NCI-H187 treated with DMSO at 0.1 percent for 48 hours (cell line): ENCODE data around the gene CDK11A.

Experiments used
- DNase-seq: peaks from one replicate; lab custom pipeline; 2025; lab: John Stamatoyannopoulos, UW

CDK11A gene

GRCh38 chr1:1724035-1724864, at the start of gene CDK11A:
TSS of gene CDK11A (minus strand) at chr1:1724357. CDS start at chr1:1722818, 1,539 bp downstream.
- peak; percentile 73 for DNase-seq

- DNase-seq = no peak
Measured at GRCh38 chr1:1773874-1774273, 49.7 kb upstream of the CDK11A start.

- no peak for DNase-seq
Measured at GRCh38 chr1:1771096-1771495, 46.9 kb upstream of the CDK11A start.

- DNase-seq = no peak
Measured at GRCh38 chr1:1770102-1770501, 45.9 kb upstream of the CDK11A start.

GRCh38 chr1:1768249-1768992, 44.3 kb upstream of the CDK11A start:
- DNase-seq = no peak

GRCh38 chr1:1764876-1765470, 40.8 kb upstream of the CDK11A start:
- DNase-seq = no peak

GRCh38 chr1:1763657-1764621, 39.8 kb upstream of the CDK11A start:
- DNase-seq = no peak

- no peak for DNase-seq
Measured at GRCh38 chr1:1761504-1762376, 37.6 kb upstream of the CDK11A start.

GRCh38 chr1:1760715-1761114, 36.6 kb upstream of the CDK11A start:
- no peak for DNase-seq

- no peak for DNase-seq
Measured at GRCh38 chr1:1760345-1760650, 36.1 kb upstream of the CDK11A start.

GRCh38 chr1:1759456-1760344, 35.5 kb upstream of the CDK11A start:
- no peak for DNase-seq

- DNase-seq = no peak
Measured at GRCh38 chr1:1758692-1759455, 34.7 kb upstream of the CDK11A start.

- no peak for DNase-seq
Measured at GRCh38 chr1:1758059-1758621, 34.0 kb upstream of the CDK11A start.

GRCh38 chr1:1757422-1758058, 33.4 kb upstream of the CDK11A start:
- no peak for DNase-seq

- no peak for DNase-seq
Measured at GRCh38 chr1:1756661-1757421, 32.7 kb upstream of the CDK11A start.

GRCh38 chr1:1755852-1756251, 31.7 kb upstream of the CDK11A start:
- DNase-seq = no peak

GRCh38 chr1:1755426-1755825, 31.3 kb upstream of the CDK11A start:
- no peak for DNase-seq
